ENCODE data around the gene KBTBD2. TPM values are rescaled to one million over a fixed set of nuclear protein-coding genes. Genes with fewer than 3 reads are reported as not detected.

The KBTBD2 gene
- total RNA-seq, 1 experiment from 2014 or later: 16.3 TPM

DNA sequence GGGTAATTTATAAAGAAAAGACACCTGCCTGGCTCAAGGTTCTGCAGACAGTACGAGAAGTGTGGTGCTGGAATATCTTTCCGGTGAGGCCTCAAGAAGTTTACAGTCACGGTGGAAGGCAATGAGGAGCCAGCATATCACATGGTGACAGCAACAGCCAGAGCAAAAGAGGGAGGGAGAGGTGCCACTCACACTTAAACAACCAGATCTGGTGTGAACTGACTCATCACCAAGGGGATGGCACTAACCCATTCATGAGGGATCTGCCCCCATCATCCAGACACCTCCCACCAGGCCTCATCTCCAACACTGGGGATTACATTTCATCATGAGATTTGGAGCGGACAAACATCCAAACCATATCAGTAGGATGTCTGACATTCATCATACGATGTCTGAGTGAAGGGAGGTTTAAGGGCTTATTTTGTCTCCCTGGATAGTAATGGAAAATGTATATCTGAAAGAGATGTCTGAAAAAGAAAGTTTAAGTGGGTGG, 23.5 kb upstream of the KBTBD2 start:
- Histone ChIP-seq H3K9ac (ENCODE audit: low read length) (no peak overlapping the region), H4K20me1 (ENCODE audit: low read length) (no peaks in the 10 kb centered on the region), H3K9me2 (replicated peaks; ENCODE audit: low read length) (no peaks in the 10 kb centered on the region), H3K4me1 (ENCODE audit: insufficient read depth, low read length) (no peaks in the 10 kb centered on the region), H3F3A (ENCODE audit: low read length, unreplicated experiment) (no peaks in the 10 kb centered on the region), H3K4me2 (ENCODE audit: low read length) (no peak overlapping the region), H3K27me3 (ENCODE audit: low read length) (no peaks in the 10 kb centered on the region), H3K27ac (ENCODE audit: low read length) (no peak overlapping the region), H3K4me3 (ENCODE audit: low read length) (no peak overlapping the region), H2AFZ (ENCODE audit: low read length) (no peak overlapping the region), H3K79me2 (ENCODE audit: low read length) (no peaks in the 10 kb centered on the region), H3K36me3 (ENCODE audit: low read depth, low read length) (no peaks in the 10 kb centered on the region), H3K9me3 (ENCODE audit: low read length) (no peaks in the 10 kb centered on the region)
- no peak for ATAC-seq
- ChIA-PET POLR2A (ENCODE audit: unreplicated experiment) (no interaction called here), CTCF (no interaction called here)
- no peak for TF ChIP-seq EZH2 (IDR thresholded peaks at IDR 0.05; ENCODE audit: low read length, unreplicated experiment)
- no peak for TF ChIP-seq EZH2phosphoT487 (IDR thresholded peaks at IDR 0.05; ENCODE audit: borderline replicate concordance, low read length)
- no peak for TF ChIP-seq CTCF (conservative IDR thresholded peaks at IDR 0.05; ENCODE audit: low read depth, low read length)
- BruUV-seq (replicated peaks): no TSS peak
- no peak for DNase-seq
- intact Hi-C loops (cut with micrococcal nuclease): no loop called here

GRCh38 chr7:32914184-32914583, 22.6 kb upstream of the KBTBD2 start:
- no peak overlapping the region for H3K9ac ChIP-seq (ENCODE audit: low read length)
- CTCF ChIA-PET: no interaction called here
- BruUV-seq (replicated peaks): no TSS peak
- no peak for TF ChIP-seq EZH2phosphoT487 (IDR thresholded peaks at IDR 0.05; ENCODE audit: borderline replicate concordance, low read length)
- no peak for TF ChIP-seq CTCF (conservative IDR thresholded peaks at IDR 0.05; ENCODE audit: low read depth, low read length)
- TF ChIP-seq EZH2 (IDR thresholded peaks at IDR 0.05; ENCODE audit: low read length, unreplicated experiment): no peak
- H3K4me2 ChIP-seq (ENCODE audit: low read length): no peak overlapping the region
- no peaks in the 10 kb centered on the region for H3K27me3 ChIP-seq (ENCODE audit: low read length)
- no peaks in the 10 kb centered on the region for H3K9me2 ChIP-seq (replicated peaks; ENCODE audit: low read length)
- intact Hi-C loops (cut with micrococcal nuclease): no loop called here
- no peak overlapping the region for H3K27ac ChIP-seq (ENCODE audit: low read length)
- POLR2A ChIA-PET (ENCODE audit: unreplicated experiment): no interaction called here
- H3K9me3 ChIP-seq (ENCODE audit: low read length): no peaks in the 10 kb centered on the region
- no peaks in the 10 kb centered on the region for H4K20me1 ChIP-seq (ENCODE audit: low read length)
- no peak overlapping the region for H2AFZ ChIP-seq (ENCODE audit: low read length)
- no peaks in the 10 kb centered on the region for H3K4me1 ChIP-seq (ENCODE audit: insufficient read depth, low read length)
- H3K79me2 ChIP-seq (ENCODE audit: low read length): no peaks in the 10 kb centered on the region
- ATAC-seq (no peak), DNase-seq (no peak)
- H3K36me3 ChIP-seq (ENCODE audit: low read depth, low read length): no peaks in the 10 kb centered on the region
- no peak overlapping the region for H3K4me3 ChIP-seq (ENCODE audit: low read length)
- no peaks in the 10 kb centered on the region for H3F3A ChIP-seq (ENCODE audit: low read length, unreplicated experiment)

GRCh38 chr7:32910195-32910594, 18.6 kb upstream of the KBTBD2 start:
- Histone ChIP-seq H3F3A (ENCODE audit: low read length, unreplicated experiment) (no peaks in the 10 kb centered on the region), H3K4me2 (ENCODE audit: low read length) (no peak overlapping the region), H4K20me1 (ENCODE audit: low read length) (no peaks in the 10 kb centered on the region), H3K79me2 (ENCODE audit: low read length) (no peaks in the 10 kb centered on the region), H3K4me1 (ENCODE audit: insufficient read depth, low read length) (no peaks in the 10 kb centered on the region), H3K4me3 (ENCODE audit: low read length) (no peak overlapping the region), H3K9ac (ENCODE audit: low read length) (no peak overlapping the region), H3K9me2 (replicated peaks; ENCODE audit: low read length) (no peaks in the 10 kb centered on the region), H3K9me3 (ENCODE audit: low read length) (no peaks in the 10 kb centered on the region), H3K36me3 (ENCODE audit: low read depth, low read length) (no peaks in the 10 kb centered on the region), H3K27me3 (ENCODE audit: low read length) (no peaks in the 10 kb centered on the region), H2AFZ (ENCODE audit: low read length) (no peak overlapping the region), H3K27ac (ENCODE audit: low read length) (no peak overlapping the region)
- ATAC-seq: no peak
- DNase-seq: no peak
- ChIA-PET CTCF (no interaction called here), POLR2A (ENCODE audit: unreplicated experiment) (no interaction called here)
- BruUV-seq (replicated peaks): no TSS peak
- no peak for TF ChIP-seq CTCF (conservative IDR thresholded peaks at IDR 0.05; ENCODE audit: low read depth, low read length)
- no peak for TF ChIP-seq EZH2phosphoT487 (IDR thresholded peaks at IDR 0.05; ENCODE audit: borderline replicate concordance, low read length)
- TF ChIP-seq EZH2 (IDR thresholded peaks at IDR 0.05; ENCODE audit: low read length, unreplicated experiment): no peak
- intact Hi-C loops (cut with micrococcal nuclease): no loop called here
